NCI-H2196 (cell line): Measurements from ENCODE around the gene SMOC1.

Source experiments
- DNase-seq: peaks from one replicate; lab custom pipeline; 2025; ENCODE audit not compliant: unreplicated experiment; lab: John Stamatoyannopoulos, UW

SMOC1 gene

GRCh38 chr14:69938751-69939150, 59.5 kb downstream of the SMOC1 start:
- no peak for DNase-seq

- DNase-seq, result no peak
These were observed 62.8 kb downstream of the SMOC1 start for GRCh38 chr14:69941768-69942742.

- DNase-seq, result no peak
These were observed 64.0 kb downstream of the SMOC1 start for GRCh38 chr14:69943084-69943780.

GRCh38 chr14:69945347-69945746, 66.1 kb downstream of the SMOC1 start:
- DNase-seq, result no peak

GRCh38 chr14:69945912-69946311, 66.7 kb downstream of the SMOC1 start:
- DNase-seq, result peak; percentile 88

- DNase-seq, result no peak
These were observed 69.1 kb downstream of the SMOC1 start for GRCh38 chr14:69948351-69948750.

GRCh38 chr14:69951263-69951662, 72.0 kb downstream of the SMOC1 start:
- DNase-seq, result no peak

- DNase-seq, result no peak
These were observed 72.7 kb downstream of the SMOC1 start for GRCh38 chr14:69951935-69952334.

GRCh38 chr14:69953266-69953915, 74.2 kb downstream of the SMOC1 start:
- no peak for DNase-seq

- no peak for DNase-seq
These were observed 76.9 kb downstream of the SMOC1 start for GRCh38 chr14:69955855-69956845.

- DNase-seq, result no peak
These were observed 77.8 kb downstream of the SMOC1 start for GRCh38 chr14:69956970-69957369.

- DNase-seq, result no peak
These were observed 78.8 kb downstream of the SMOC1 start for GRCh38 chr14:69957986-69958385.

GRCh38 chr14:69959136-69959535, 79.9 kb downstream of the SMOC1 start:
- no peak for DNase-seq

- no peak for DNase-seq
These were observed 81.1 kb downstream of the SMOC1 start for GRCh38 chr14:69960296-69960695.

GRCh38 chr14:69963966-69964365, 84.8 kb downstream of the SMOC1 start:
- no peak for DNase-seq

GRCh38 chr14:69964841-69965240, 85.6 kb downstream of the SMOC1 start:
- DNase-seq, result no peak

GRCh38 chr14:69968132-69968531, 88.9 kb downstream of the SMOC1 start:
- DNase-seq, result no peak

GRCh38 chr14:69968681-69969080, 89.5 kb downstream of the SMOC1 start:
- no peak for DNase-seq

- no peak for DNase-seq
These were observed 93.5 kb downstream of the SMOC1 start for GRCh38 chr14:69972755-69973154.

- no peak for DNase-seq
These were observed 94.6 kb downstream of the SMOC1 start for GRCh38 chr14:69973846-69974245.
